Liver (tissue), 3 donors: ENCODE data around the gene AKIRIN1.

Source experiments
- CTCF ChIP-seq: fragments of 150-350 bp; IDR thresholded peaks from 2 replicates; pipeline ENCODE4 v1.5.1; 2017; ENCODE audit warnings: improper control_type of control experiment, low read depth, low read length; ENCODE audit not compliant: missing input control
- EGR1 ChIP-seq, 2 donors: IDR thresholded peaks; 2 replicates each; pipeline ENCODE4 v1.6.1; 2016 to 2018; ENCODE audit warnings: antibody characterized with exemption in 2 of 2, low read depth in 2 of 2
- FOXA1 ChIP-seq: IDR thresholded peaks from 2 replicates; pipeline ENCODE4 v1.6.1; 2016; ENCODE audit warnings: antibody characterized with exemption
- GABPA ChIP-seq, 2 donors: IDR thresholded peaks in 1 of 2; conservative IDR thresholded peaks in 1 of 2; 2 replicates each; pipeline ENCODE4 v1.6.1; 2016; ENCODE audit warnings: antibody characterized with exemption in 2 of 2, mild to moderate bottlenecking in 1 of 2, moderate library complexity in 1 of 2
- HNF4A ChIP-seq, 2 donors: conservative IDR thresholded peaks; 2 replicates each; pipeline ENCODE4 v1.6.1; 2016; ENCODE audit warnings: antibody characterized with exemption in 2 of 2, mild to moderate bottlenecking in 2 of 2
- JUND ChIP-seq, 2 donors: IDR thresholded peaks; 2 replicates each; pipeline ENCODE4 v1.6.1; 2016; ENCODE audit warnings: antibody characterized with exemption in 2 of 2
- MAX ChIP-seq: IDR thresholded peaks from 2 replicates; pipeline ENCODE4 v1.6.1; 2016; ENCODE audit warnings: antibody characterized with exemption
- RAD21 ChIP-seq, 2 donors: IDR thresholded peaks; 2 replicates each; pipeline ENCODE4 v1.6.1; 2016; ENCODE audit warnings: antibody characterized with exemption in 2 of 2, mild to moderate bottlenecking in 2 of 2
- REST ChIP-seq: IDR thresholded peaks from 2 replicates; pipeline ENCODE4 v1.6.1; 2016; ENCODE audit warnings: antibody characterized with exemption, mild to moderate bottlenecking
- SP1 ChIP-seq: IDR thresholded peaks from 2 replicates; pipeline ENCODE4 v1.6.1; 2018; ENCODE audit warnings: antibody characterized with exemption, mild to moderate bottlenecking
- TAF1 ChIP-seq: conservative IDR thresholded peaks from 2 replicates; pipeline ENCODE4 v1.6.1; 2016; ENCODE audit warnings: antibody characterized with exemption, mild to moderate bottlenecking
- YY1 ChIP-seq: IDR thresholded peaks from 2 replicates; pipeline ENCODE4 v1.6.1; 2016; ENCODE audit warnings: antibody characterized with exemption, mild to moderate bottlenecking
- ZBTB33 ChIP-seq: IDR thresholded peaks from 2 replicates; pipeline ENCODE4 v1.6.1; 2016; ENCODE audit warnings: antibody characterized with exemption
- donor health status: healthy.
- donor health status: healthy.

- TF ChIP-seq CTCF (no peak), RAD21 (IDR thresholded peaks at IDR 0.05) (no peak), MAX (no peak), REST (no peak), JUND (IDR thresholded peaks at IDR 0.05) (no peak), HNF4A (conservative IDR thresholded peaks at IDR 0.05) (no peak), SP1 (no peak), GABPA (IDR thresholded peaks at IDR 0.05 in 1 of 2, conservative IDR thresholded peaks at IDR 0.05 in 1 of 2) (no peak), TAF1 (no peak), EGR1 (IDR thresholded peaks at IDR 0.05; ENCODE audit: low read depth in 2 of 2) (no peak), ZBTB33 (no peak), YY1 (no peak), FOXA1 (no peak)
Measured at GRCh38 chr1:38997034-38997900, 6.2 kb downstream of the AKIRIN1 start.
